CD4-positive, CD25-positive, alpha-beta regulatory T cell (primary cell): ENCODE measurements around the gene KIF17. TPM values are rescaled to one million over a fixed set of nuclear protein-coding genes. Genes with fewer than 3 reads are reported as not detected.

Experiments
- ATAC-seq, 2 donors: fragments of 150-1000 bp; cut with Tn5 transposase; one replicate each; pipeline ENCODE4 v1.10.0; 2021; ENCODE audit warnings: low read depth in 2 of 2, moderate number of reproducible peaks in 2 of 2, moderate library complexity in 1 of 2
- DNase-seq, 3 donors: peaks; one replicate each; pipeline versions ENCODE4 v3.0.0 to v3.0.0-alpha.2; 2012 to 2022; ENCODE audit warnings: mixed read lengths in 1 of 3
- H3K27ac ChIP-seq: one replicate; pipeline ENCODE4 v1.7.0; 2013; ENCODE audit warnings: mild to moderate bottlenecking, low read length; ENCODE audit not compliant: insufficient read depth, poor library complexity, severe bottlenecking
- H3K27me3 ChIP-seq: one replicate; pipeline ENCODE4 v1.7.0; 2013; ENCODE audit warnings: low read length; ENCODE audit not compliant: control insufficient read depth, insufficient read depth
- H3K36me3 ChIP-seq: one replicate; pipeline ENCODE4 v1.7.0; 2013; ENCODE audit warnings: mild to moderate bottlenecking, low read length, moderate library complexity; ENCODE audit not compliant: control insufficient read depth, insufficient read depth
- H3K4me1 ChIP-seq: 2 replicates; pipeline ENCODE4 v1.7.0; 2013; ENCODE audit warnings: mild to moderate bottlenecking, low read length; ENCODE audit not compliant: insufficient read depth, control insufficient read depth, poor library complexity, severe bottlenecking
- H3K4me3 ChIP-seq: one replicate; pipeline ENCODE4 v1.7.0; 2013; ENCODE audit warnings: low read depth, mild to moderate bottlenecking, low read length, moderate library complexity
- H3K9me3 ChIP-seq, 2 experiments: 1 replicate in 1 of 2; 2 replicates in 1 of 2; pipeline ENCODE4 v1.7.0; 2013; ENCODE audit warnings: low read length in 2 of 2, mild to moderate bottlenecking in 1 of 2, moderate library complexity in 1 of 2; ENCODE audit not compliant: control insufficient read depth in 2 of 2
- H3K27ac Mint-ChIP-seq, 3 donors: one replicate each; pipeline ENCODE4 v1.8.0; 2020 to 2022; ENCODE audit warnings: mild to moderate bottlenecking in 3 of 3, mixed read lengths in 3 of 3, moderate library complexity in 2 of 3
- H3K27me3 Mint-ChIP-seq: one replicate; pipeline ENCODE4 v1.8.0; 2022; ENCODE audit warnings: mild to moderate bottlenecking, mixed read lengths
- H3K36me3 Mint-ChIP-seq: one replicate; pipeline ENCODE4 v1.8.0; 2020; ENCODE audit warnings: mixed read lengths
- H3K4me1 Mint-ChIP-seq, 4 donors: one replicate each; pipeline ENCODE4 v1.8.0; 2020 to 2022; ENCODE audit warnings: mixed read lengths in 4 of 4, mild to moderate bottlenecking in 1 of 4
- H3K4me3 Mint-ChIP-seq, 4 donors: one replicate each; pipeline ENCODE4 v1.8.0; 2020 to 2022; ENCODE audit warnings: mild to moderate bottlenecking in 4 of 4, mixed read lengths in 4 of 4, moderate library complexity in 3 of 4
- H3K9me3 Mint-ChIP-seq, 7 donors: one replicate each; pipeline ENCODE4 v1.8.0; 2020 to 2022; ENCODE audit warnings: mixed read lengths in 7 of 7, mild to moderate bottlenecking in 3 of 7, moderate library complexity in 2 of 7
- polyA plus RNA-seq, 4 donors: library from polyadenylated mRNA; unstranded; fragments of 300-500 nt; fragmentation: Illumina TruSeq; gene quantifications; one replicate each; pipeline ENCODE4 v1.2.3, GENCODE V29; 2021
- total RNA-seq: library from RNA; stranded (reverse); gene quantifications from one replicate; pipeline ENCODE4 v1.2.3, GENCODE V29; 2022

Gene KIF17
- total RNA-seq (not detected), polyA plus RNA-seq (not detected)

- H3K36me3 Mint-ChIP-seq = no peaks in the 10 kb centered on the region
- H3K4me1 Mint-ChIP-seq = peaks cover 0 to 19% (median 7%) of the 10 kb centered on the region in 4 donors
- ATAC-seq = peak; percentile 53 to 73
- Histone ChIP-seq H3K4me1 (peaks cover 7% of the 10 kb centered on the region), H3K27ac (no peak within 1 kb of the TSS), H3K36me3 (no peaks in the 10 kb centered on the region), H3K27me3 (peaks cover 9% of the 10 kb centered on the region), H3K9me3 (no peaks in the 10 kb centered on the region), H3K4me3 (no peak within 1 kb of the TSS)
- no peaks in the 10 kb centered on the region for H3K9me3 Mint-ChIP-seq
- H3K27ac Mint-ChIP-seq = peak within 1 kb of the TSS in 1 of 3 donors; percentile 83
- peak; percentile 53 to 79 (median 58) for DNase-seq
- peaks cover 44% of the 10 kb centered on the region for H3K27me3 Mint-ChIP-seq
- H3K4me3 Mint-ChIP-seq = peak within 1 kb of the TSS; percentile 70 to 81 (median 78)
Measured at GRCh38 chr1:20717452-20718342, at the start of gene KIF17. Gene KIF17, minus strand, starts transcription at chr1:20718007. Its CDS starts 301 bp downstream, at chr1:20717706.

- Histone ChIP-seq H3K27ac (no peak overlapping the region), H3K4me3 (no peak overlapping the region), H3K27me3 (no peaks in the 10 kb centered on the region), H3K36me3 (peaks cover 98% of the 10 kb centered on the region), H3K4me1 (no peaks in the 10 kb centered on the region), H3K9me3 (no peaks in the 10 kb centered on the region)
- peaks cover 0 to 6% (median 5%) of the 10 kb centered on the region in 4 donors for H3K4me1 Mint-ChIP-seq
- no peak overlapping the region for H3K4me3 Mint-ChIP-seq
- H3K27me3 Mint-ChIP-seq = no peaks in the 10 kb centered on the region
- H3K36me3 Mint-ChIP-seq = peaks cover 42% of the 10 kb centered on the region
- no peak for ATAC-seq
- H3K27ac Mint-ChIP-seq = no peak overlapping the region
- no peaks in the 10 kb centered on the region for H3K9me3 Mint-ChIP-seq
- no peak for DNase-seq
Measured at GRCh38 chr1:20767271-20767670, 49.5 kb upstream of the KIF17 start.

GRCh38 chr1:20763417-20763816 is 45.6 kb upstream of the KIF17 start:
- peaks cover 0 to 7% (median 1%) of the 10 kb centered on the region in 4 donors for H3K4me1 Mint-ChIP-seq
- peaks cover 40% of the 10 kb centered on the region for H3K36me3 Mint-ChIP-seq
- Histone ChIP-seq H3K4me3 (no peak overlapping the region), H3K27ac (no peak overlapping the region), H3K27me3 (no peaks in the 10 kb centered on the region), H3K4me1 (no peaks in the 10 kb centered on the region), H3K36me3 (peaks cover 94% of the 10 kb centered on the region), H3K9me3 (no peaks in the 10 kb centered on the region)
- no peak overlapping the region for H3K4me3 Mint-ChIP-seq
- H3K9me3 Mint-ChIP-seq = no peaks in the 10 kb centered on the region
- H3K27me3 Mint-ChIP-seq = no peaks in the 10 kb centered on the region
- ATAC-seq = no peak
- no peak for DNase-seq
- peak overlapping the region in 1 of 3 donors; percentile 49 for H3K27ac Mint-ChIP-seq

GRCh38 chr1:20760322-20760721 is 42.5 kb upstream of the KIF17 start:
- no peaks in the 10 kb centered on the region for H3K9me3 ChIP-seq
- no peak overlapping the region for H3K27ac ChIP-seq
- Mint-ChIP-seq H3K9me3 (no peaks in the 10 kb centered on the region), H3K36me3 (peaks cover 49% of the 10 kb centered on the region), H3K27ac (no peak overlapping the region), H3K4me3 (no peak overlapping the region), H3K27me3 (no peaks in the 10 kb centered on the region), H3K4me1 (peaks cover 0 to 11% (median 1%) of the 10 kb centered on the region in 4 donors)
- H3K4me3 ChIP-seq = no peak overlapping the region
- no peaks in the 10 kb centered on the region for H3K27me3 ChIP-seq
- no peak for ATAC-seq
- H3K4me1 ChIP-seq = no peaks in the 10 kb centered on the region
- peaks cover 84% of the 10 kb centered on the region for H3K36me3 ChIP-seq
- no peak for DNase-seq

GRCh38 chr1:20753589-20753988 is 35.8 kb upstream of the KIF17 start:
- peak overlapping the region in 2 of 3 donors; percentile 8 to 45 for H3K27ac Mint-ChIP-seq
- H3K27ac ChIP-seq = no peak overlapping the region
- ATAC-seq (no peak), DNase-seq (no peak)
- peaks cover 44% of the 10 kb centered on the region for H3K36me3 Mint-ChIP-seq
- H3K9me3 Mint-ChIP-seq = no peaks in the 10 kb centered on the region
- no peak overlapping the region for H3K4me3 ChIP-seq
- peaks cover 61% of the 10 kb centered on the region for H3K36me3 ChIP-seq
- H3K4me1 Mint-ChIP-seq = peaks cover 2 to 11% (median 6%) of the 10 kb centered on the region in 4 donors
- H3K4me3 Mint-ChIP-seq = no peak overlapping the region
- H3K9me3 ChIP-seq = no peaks in the 10 kb centered on the region
- no peaks in the 10 kb centered on the region for H3K4me1 ChIP-seq
- no peaks in the 10 kb centered on the region for H3K27me3 Mint-ChIP-seq
- H3K27me3 ChIP-seq = no peaks in the 10 kb centered on the region

- no peaks in the 10 kb centered on the region for H3K27me3 Mint-ChIP-seq
- H3K4me1 Mint-ChIP-seq = peaks cover 3 to 11% (median 6%) of the 10 kb centered on the region in 4 donors
- H3K36me3 ChIP-seq = peaks cover 71% of the 10 kb centered on the region
- H3K9me3 Mint-ChIP-seq = no peaks in the 10 kb centered on the region
- no peak overlapping the region for H3K4me3 Mint-ChIP-seq
- H3K4me1 ChIP-seq = no peaks in the 10 kb centered on the region
- H3K36me3 Mint-ChIP-seq = peaks cover 40% of the 10 kb centered on the region
- H3K27ac Mint-ChIP-seq = no peak overlapping the region
- no peak overlapping the region for H3K27ac ChIP-seq
- H3K4me3 ChIP-seq = no peak overlapping the region
- H3K9me3 ChIP-seq = no peaks in the 10 kb centered on the region
- ATAC-seq (no peak), DNase-seq (no peak)
- no peaks in the 10 kb centered on the region for H3K27me3 ChIP-seq
Measured at GRCh38 chr1:20751462-20751990, 33.7 kb upstream of the KIF17 start.

GRCh38 chr1:20742671-20743070 is 24.9 kb upstream of the KIF17 start:
- Histone ChIP-seq H3K36me3 (peaks cover 78% of the 10 kb centered on the region), H3K4me3 (no peak overlapping the region), H3K27ac (no peak overlapping the region), H3K9me3 (no peaks in the 10 kb centered on the region), H3K27me3 (no peaks in the 10 kb centered on the region), H3K4me1 (no peaks in the 10 kb centered on the region)
- ATAC-seq (no peak), DNase-seq (no peak)
- Mint-ChIP-seq H3K9me3 (no peaks in the 10 kb centered on the region), H3K36me3 (peaks cover 28% of the 10 kb centered on the region), H3K4me3 (no peak overlapping the region), H3K27me3 (no peaks in the 10 kb centered on the region), H3K27ac (no peak overlapping the region), H3K4me1 (peaks cover 0 to 4% (median 1%) of the 10 kb centered on the region in 4 donors)
